Fibroblast of mammary gland (primary cell): Measurements from ENCODE around the gene DENND6B.
A peak's percentile ranks its signal among the peaks of the same experiment; 100 is the strongest.

Experiments used
- DNase-seq: peaks from one replicate; pipeline ENCODE4 v3.0.0-alpha.2; 2010; ENCODE audit warnings: low read depth
- H3K4me3 ChIP-seq: 2 replicates; pipeline ENCODE4 v1.5.1; 2011; ENCODE audit warnings: low read depth, mild to moderate bottlenecking, low read length, moderate library complexity; ENCODE audit not compliant: control insufficient read depth
- TF ChIP-seq, protein P1 (sequence below): conservative IDR thresholded peaks from 2 replicates; pipeline ENCODE4 v1.5.1; 2011; ENCODE audit warnings: low read depth, low read length, inconsistent platforms; ENCODE audit not compliant: control insufficient read depth, insufficient read depth

DENND6B gene

DNA sequence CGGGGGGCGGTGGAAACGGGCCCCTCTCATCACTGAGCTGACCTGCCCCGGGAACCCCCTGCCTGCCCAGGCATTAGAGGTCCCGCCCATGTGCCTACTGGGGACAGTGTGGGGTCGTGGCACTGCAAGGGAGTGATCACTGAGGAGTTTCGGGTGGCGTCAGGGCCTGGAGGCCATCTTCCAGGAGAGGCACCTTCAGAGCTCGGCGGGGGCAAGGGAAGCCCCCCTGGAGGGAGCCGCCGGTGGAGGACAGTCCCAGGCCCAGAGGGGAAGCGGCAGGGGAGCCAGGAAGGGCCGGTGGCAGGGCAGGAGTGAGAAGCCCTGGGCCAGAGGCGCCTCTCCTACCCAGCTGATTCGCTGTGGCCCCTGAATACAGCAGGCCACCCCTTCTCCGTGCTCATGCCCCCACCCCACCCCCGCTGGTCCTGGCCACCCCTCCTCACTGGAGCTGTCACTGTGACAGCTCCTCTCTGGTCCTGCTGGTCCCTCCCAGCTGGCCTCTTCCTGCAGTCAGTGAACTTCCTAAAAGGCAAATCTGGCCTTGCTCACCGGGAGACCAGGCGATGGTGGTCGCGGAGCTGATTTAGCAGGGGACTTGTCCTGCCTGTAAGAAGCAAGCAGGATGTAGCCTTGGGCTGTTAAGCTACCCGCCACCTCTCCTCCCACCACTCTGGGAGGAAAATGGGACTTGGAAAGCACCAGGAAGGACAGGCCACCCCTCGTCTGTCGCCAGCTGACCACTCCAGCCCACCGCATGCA lies 54.6 kb downstream of the DENND6B start:
- no peak overlapping the region for H3K4me3 ChIP-seq
- TF ChIP-seq, protein P1, sequence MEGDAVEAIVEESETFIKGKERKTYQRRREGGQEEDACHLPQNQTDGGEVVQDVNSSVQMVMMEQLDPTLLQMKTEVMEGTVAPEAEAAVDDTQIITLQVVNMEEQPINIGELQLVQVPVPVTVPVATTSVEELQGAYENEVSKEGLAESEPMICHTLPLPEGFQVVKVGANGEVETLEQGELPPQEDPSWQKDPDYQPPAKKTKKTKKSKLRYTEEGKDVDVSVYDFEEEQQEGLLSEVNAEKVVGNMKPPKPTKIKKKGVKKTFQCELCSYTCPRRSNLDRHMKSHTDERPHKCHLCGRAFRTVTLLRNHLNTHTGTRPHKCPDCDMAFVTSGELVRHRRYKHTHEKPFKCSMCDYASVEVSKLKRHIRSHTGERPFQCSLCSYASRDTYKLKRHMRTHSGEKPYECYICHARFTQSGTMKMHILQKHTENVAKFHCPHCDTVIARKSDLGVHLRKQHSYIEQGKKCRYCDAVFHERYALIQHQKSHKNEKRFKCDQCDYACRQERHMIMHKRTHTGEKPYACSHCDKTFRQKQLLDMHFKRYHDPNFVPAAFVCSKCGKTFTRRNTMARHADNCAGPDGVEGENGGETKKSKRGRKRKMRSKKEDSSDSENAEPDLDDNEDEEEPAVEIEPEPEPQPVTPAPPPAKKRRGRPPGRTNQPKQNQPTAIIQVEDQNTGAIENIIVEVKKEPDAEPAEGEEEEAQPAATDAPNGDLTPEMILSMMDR: no peak
- peak; percentile 17 for DNase-seq

DNA sequence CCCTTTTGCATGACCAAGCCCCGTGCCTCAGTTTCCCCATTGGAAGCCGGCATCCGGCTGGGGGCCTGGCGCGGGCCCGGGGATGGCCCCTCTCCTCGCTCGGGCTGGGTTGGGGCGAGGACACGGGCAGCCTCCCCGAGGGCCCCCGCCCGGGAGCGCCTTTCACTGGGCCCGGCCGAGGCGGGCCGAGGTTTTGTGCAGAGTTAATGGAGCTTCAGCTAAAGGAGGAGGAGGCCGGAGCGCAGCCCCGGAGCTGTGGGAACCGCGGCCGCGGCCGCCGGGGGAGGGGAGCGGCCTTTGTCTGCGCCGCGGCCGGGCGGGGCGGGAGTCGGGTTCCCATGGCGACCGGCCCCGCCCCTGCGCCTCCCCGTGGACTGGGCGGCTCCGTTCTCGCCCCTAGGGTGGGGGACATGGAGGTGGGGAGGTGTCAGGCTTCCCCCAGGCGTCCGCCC lies 55.3 kb downstream of the DENND6B start:
- peak; percentile 35 for DNase-seq
- TF ChIP-seq, protein P1: no peak
- peak overlapping the region; percentile 3 for H3K4me3 ChIP-seq

DNA sequence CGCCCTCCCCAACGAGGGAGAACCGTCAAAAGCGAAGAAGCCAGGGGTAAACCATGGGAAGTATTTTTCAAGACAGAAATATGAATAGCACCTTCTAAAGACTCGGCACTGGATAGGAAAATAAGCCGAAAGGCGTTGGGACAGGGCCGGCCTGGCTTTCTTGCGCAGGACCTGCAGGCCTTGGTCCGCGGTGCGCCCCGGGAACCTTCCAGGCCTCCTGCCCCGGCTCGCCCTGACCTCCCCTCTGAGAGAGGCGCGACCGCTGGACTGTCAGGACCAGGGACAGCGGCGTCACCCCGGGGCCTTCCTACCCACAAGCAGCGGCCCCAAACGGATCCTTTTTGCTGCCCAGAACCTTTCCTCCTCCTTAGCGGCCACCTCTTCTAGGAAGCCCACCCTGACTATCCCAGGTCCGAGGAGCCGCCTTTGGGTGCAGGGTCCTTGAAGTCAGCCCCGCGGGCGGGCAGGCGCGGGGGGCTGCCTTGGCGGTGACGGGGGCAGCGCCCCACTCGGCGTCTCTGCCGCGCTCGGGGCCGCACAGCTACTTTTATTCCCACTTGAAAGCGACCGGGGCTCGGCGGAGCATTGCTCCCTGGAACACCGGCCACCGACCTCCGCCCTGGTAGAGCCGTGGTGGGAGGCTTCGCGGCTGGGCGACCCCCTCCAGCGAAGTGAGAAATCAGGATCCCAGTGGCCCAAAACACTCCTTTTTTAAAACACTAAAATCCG lies 56.0 kb downstream of the DENND6B start:
- DNase-seq: peak; percentile 59
- peak overlapping the region; percentile 46 for H3K4me3 ChIP-seq
- TF ChIP-seq, protein P1: no peak

DNA sequence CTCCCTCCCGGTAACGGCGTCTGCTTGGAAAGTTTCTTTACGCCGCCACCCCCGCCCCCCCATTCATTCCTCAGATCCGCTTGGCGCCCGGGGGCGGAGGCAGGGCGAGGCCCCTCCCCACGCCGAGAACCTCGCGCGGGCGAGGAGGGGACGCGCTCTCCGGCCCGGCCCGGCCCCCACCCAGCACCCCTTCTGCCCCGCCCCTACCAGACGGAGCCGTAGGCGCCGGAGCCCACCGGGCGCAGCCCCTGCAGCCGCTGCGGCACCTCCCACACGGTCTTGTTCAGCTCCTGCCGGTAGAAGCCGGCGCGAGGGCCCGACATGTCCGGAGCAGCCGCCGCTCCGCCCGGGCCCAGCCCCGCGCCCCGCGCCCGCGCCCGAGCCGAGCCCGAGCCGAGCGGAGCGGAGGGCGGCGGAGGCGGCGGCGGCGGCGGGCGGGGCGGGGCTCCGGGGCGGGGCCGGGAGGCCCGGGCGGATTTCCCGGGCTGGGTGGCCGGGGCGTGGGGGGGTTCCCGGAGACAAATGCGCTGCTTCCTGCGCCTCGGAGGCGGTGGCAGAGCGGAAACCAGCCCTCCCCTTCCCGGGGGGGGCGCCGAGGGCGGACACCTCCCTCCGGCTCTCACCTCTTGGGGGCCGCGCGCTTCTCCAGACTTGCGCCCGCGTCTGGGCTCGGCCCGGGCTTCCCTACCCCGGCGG lies 56.7 kb downstream of the DENND6B start, which contains the start of gene MAPK11:
Gene MAPK11, minus strand, starts transcription at position 411 of the 696 bp plus-strand sequence. Its CDS starts 88 bp downstream, at position 323.
- peak; percentile 21 for DNase-seq
- peak within 1 kb of the TSS; percentile 46 for H3K4me3 ChIP-seq

DNA sequence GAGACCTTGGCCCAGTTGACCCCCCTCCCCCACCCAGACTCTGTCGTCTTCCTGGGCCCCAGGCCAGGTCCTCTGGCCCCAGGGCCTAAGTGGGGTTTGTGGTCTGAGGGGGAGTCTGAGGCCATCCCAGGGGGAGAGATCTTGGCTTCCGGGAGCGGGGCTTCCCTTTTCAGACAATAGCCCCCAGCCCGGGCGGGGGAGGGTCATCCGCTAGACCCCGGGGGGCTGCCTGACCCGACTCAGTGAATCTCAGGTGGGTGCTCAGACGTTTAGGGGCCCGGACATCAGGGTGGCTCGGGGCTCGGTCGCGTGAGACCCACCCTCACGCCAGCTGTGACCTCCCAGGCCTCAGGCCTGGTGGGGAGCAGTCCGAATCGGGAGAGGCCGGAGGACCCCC lies 57.2 kb downstream of the DENND6B start:
- no peak for DNase-seq
- TF ChIP-seq, protein P1: no peak
- peak overlapping the region; percentile 28 for H3K4me3 ChIP-seq

More for the DNA sequence above, 56.7 kb downstream of the DENND6B start, which contains the start of gene MAPK11:
- TF ChIP-seq, protein P1: no peak

DNA sequence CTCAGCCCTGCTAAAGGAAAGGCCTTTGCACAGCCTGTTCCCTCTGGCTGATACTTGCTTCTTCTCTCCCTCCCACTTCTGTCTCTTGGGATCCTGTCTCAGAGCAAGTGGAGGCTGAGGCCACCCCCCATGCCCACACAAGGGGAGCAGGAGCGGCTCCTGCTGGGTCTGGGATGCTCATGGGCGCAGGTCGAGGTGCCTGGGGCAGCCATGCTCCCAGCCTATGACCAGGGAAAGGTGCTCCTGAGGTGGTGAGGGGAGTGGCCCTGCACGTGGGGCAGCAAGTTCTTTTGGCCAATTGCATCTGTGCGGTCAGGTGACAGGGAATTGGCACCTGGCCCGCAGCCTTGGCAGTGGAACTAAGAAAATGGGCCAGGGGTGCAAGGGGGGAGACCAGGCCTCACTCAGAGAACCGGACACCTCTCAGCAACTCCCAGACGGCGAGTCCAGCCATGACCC lies 58.1 kb downstream of the DENND6B start:
- TF ChIP-seq, protein P1: no peak
- peak; percentile 25 for DNase-seq
- no peak overlapping the region for H3K4me3 ChIP-seq
